Measurements from ENCODE around the gene RYR3.

- no peak for TF ChIP-seq TSHZ2 (CRISPR knock-in tag; IDR thresholded peaks at IDR 0.05)
- TF ChIP-seq ZFP30 (CRISPR knock-in tag; IDR thresholded peaks at IDR 0.05): no peak
These were observed 474.6 kb downstream of the RYR3 start for GRCh38 chr15:33785366-33785765.
